Ectodermal cell (in vitro differentiated cells): ENCODE results near the gene SC5D.

Source experiments
- H3K27ac ChIP-seq: 2 replicates; pipeline ENCODE4 v1.7.0; 2013; ENCODE audit warnings: mild to moderate bottlenecking, low read depth, low read length; ENCODE audit not compliant: insufficient read depth, poor library complexity, severe bottlenecking
- H3K27me3 ChIP-seq: 2 replicates; pipeline ENCODE4 v1.7.0; 2013; ENCODE audit warnings: mild to moderate bottlenecking, low read length; ENCODE audit not compliant: insufficient read depth, control insufficient read depth, poor library complexity, severe bottlenecking
- H3K36me3 ChIP-seq: one replicate; pipeline ENCODE4 v1.7.0; 2013; ENCODE audit warnings: low read length; ENCODE audit not compliant: control insufficient read depth, insufficient read depth
- H3K4me1 ChIP-seq: one replicate; pipeline ENCODE4 v1.7.0; 2013; ENCODE audit warnings: low read length; ENCODE audit not compliant: control insufficient read depth, insufficient read depth
- H3K4me3 ChIP-seq: 2 replicates; pipeline ENCODE4 v1.7.0; 2013; ENCODE audit warnings: low read depth, low read length, control low read depth; ENCODE audit not compliant: insufficient read depth
- H3K9me3 ChIP-seq: 2 replicates; pipeline ENCODE4 v1.7.0; 2013; ENCODE audit warnings: mild to moderate bottlenecking, low read length, moderate library complexity; ENCODE audit not compliant: control insufficient read depth
- WGBS, 2 experiments: methylation state at CpG; one replicate each; pipeline ENCODE4 v1.1.7; 2013; ENCODE audit warnings: missing lambda C conversion rate in 2 of 2; 5-methylcytosine and 5-hydroxymethylcytosine counted together

The SC5D gene

GRCh38 chr11:121354192-121354591 is 61.6 kb downstream of the SC5D start:
- Histone ChIP-seq H3K9me3 (no peaks in the 10 kb centered on the region), H3K36me3 (no peaks in the 10 kb centered on the region), H3K4me3 (no peak overlapping the region), H3K27ac (no peak overlapping the region), H3K4me1 (no peaks in the 10 kb centered on the region), H3K27me3 (no peaks in the 10 kb centered on the region)
- WGBS, 2 experiments = 91 to 100% methylated on average over 1 of the region's 1 CpG

- 90 to 97% methylated on average over 3 of the region's 3 CpGs for WGBS, 2 experiments
- no peaks in the 10 kb centered on the region for H3K9me3 ChIP-seq
- H3K27me3 ChIP-seq = no peaks in the 10 kb centered on the region
Observed at GRCh38 chr11:121356357-121356756, 63.8 kb downstream of the SC5D start.

More at GRCh38 chr11:121356357-121356756, 63.8 kb downstream of the SC5D start:
- H3K4me1 ChIP-seq = no peaks in the 10 kb centered on the region
- no peak overlapping the region for H3K4me3 ChIP-seq
- H3K27ac ChIP-seq = no peak overlapping the region
- no peaks in the 10 kb centered on the region for H3K36me3 ChIP-seq
